ENCODE data around the gene FAM20A.

DNA sequence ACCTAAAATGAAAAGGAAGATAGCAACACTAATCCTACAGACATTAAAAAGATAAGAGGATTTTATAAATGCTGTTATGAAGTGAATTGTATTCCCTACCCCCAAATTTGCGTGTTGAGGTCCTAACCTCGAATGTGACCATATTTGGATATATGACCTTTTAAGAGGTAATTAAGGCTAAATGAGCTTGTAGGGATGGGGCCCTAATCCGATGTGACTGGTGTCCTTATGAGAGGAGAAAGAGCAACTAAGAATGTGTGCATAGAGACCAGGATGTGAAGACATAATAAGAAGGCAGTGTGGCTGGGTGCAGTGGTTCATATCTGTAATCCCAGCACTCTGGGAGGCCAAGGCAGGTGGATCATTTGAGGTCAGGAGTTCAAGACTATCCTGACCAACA lies 48.2 kb upstream of the FAM20A start:
- TF ChIP-seq, protein P1, sequence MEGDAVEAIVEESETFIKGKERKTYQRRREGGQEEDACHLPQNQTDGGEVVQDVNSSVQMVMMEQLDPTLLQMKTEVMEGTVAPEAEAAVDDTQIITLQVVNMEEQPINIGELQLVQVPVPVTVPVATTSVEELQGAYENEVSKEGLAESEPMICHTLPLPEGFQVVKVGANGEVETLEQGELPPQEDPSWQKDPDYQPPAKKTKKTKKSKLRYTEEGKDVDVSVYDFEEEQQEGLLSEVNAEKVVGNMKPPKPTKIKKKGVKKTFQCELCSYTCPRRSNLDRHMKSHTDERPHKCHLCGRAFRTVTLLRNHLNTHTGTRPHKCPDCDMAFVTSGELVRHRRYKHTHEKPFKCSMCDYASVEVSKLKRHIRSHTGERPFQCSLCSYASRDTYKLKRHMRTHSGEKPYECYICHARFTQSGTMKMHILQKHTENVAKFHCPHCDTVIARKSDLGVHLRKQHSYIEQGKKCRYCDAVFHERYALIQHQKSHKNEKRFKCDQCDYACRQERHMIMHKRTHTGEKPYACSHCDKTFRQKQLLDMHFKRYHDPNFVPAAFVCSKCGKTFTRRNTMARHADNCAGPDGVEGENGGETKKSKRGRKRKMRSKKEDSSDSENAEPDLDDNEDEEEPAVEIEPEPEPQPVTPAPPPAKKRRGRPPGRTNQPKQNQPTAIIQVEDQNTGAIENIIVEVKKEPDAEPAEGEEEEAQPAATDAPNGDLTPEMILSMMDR (IDR thresholded peaks at IDR 0.05): no peak
- TF ChIP-seq POLR2AphosphoS5 (IDR thresholded peaks at IDR 0.05): no peak
